Esophagus muscularis mucosa (tissue), 3 donors: Measurements from ENCODE around the gene ENTR1.

ENCODE experiments used
- EP300 ChIP-seq: sonication (generic); formaldehyde crosslinking; IDR thresholded peaks from one replicate; pipeline ENCODE4 v1.6.1; 2017; ENCODE audit warnings: antibody characterized with exemption
- POLR2A ChIP-seq: fragments of 450-650 bp; IDR thresholded peaks from one replicate; pipeline ENCODE4 v1.6.1; 2017; ENCODE audit warnings: antibody characterized with exemption, moderate library complexity, mild to moderate bottlenecking, low read depth
- POLR2AphosphoS5 ChIP-seq, 2 donors: sonication (generic); formaldehyde crosslinking; IDR thresholded peaks; one replicate each; pipeline ENCODE4 v1.6.1; 2017; ENCODE audit warnings: antibody characterized with exemption in 2 of 2

DNA sequence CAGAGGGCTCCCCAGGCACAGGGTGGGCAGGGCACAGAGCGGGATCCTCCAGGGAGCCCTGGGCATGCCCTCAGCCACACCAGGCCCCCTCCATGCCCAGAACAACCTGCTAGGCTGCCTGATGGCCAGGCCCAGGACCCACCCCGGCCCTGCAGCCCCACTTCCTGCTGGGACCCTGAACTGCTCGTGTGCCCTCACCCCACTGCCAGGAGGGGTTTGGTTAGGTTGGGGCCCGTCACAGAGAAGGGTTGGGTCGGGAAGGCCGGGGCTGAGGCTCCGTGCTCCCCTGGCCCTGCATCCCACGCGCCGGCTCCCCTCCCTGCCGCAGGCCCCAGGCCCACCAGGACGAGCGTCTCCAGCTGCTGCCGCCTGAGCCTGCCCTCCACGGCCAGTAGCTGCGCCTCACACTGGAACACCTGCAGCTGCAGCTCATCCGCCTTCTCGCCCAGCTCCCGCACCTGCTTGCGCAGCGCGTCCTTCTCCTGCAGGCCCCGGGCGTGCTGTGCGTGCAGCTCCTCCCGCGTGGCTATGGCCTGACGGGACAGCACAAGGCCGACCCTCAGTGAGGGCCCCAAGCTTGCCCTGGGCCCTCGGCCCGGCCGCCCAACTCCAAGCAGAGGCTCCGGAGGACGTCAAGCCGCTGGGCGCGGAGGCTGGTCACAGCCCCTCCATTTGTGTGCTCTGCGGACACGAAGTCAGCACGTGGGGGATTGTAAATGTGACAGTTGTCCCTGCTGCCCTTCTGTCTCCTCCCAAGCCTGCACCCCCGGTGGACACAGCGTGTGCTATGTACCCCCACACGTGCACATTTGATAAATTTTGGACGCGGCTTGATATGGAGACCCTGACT lies 42.9 kb downstream of the ENTR1 start:
- TF ChIP-seq POLR2A (no peak), EP300 (no peak), POLR2AphosphoS5 (IDR thresholded peaks at IDR 0.05) (no peak)
